GM23248 (cell line): ENCODE data around the gene KIAA1958.

Experiments used
- EZH2 ChIP-seq: fragments of 200-600 bp; sonication (generic); IDR thresholded peaks from 2 replicates; pipeline ENCODE4 v1.6.1; 2018; ENCODE audit warnings: antibody characterized with exemption, mild to moderate bottlenecking; ENCODE audit not compliant: insufficient read depth, poor library complexity, severe bottlenecking
- EZH2phosphoT487 ChIP-seq: fragments of 200-600 bp; sonication (generic); IDR thresholded peaks from 2 replicates; pipeline ENCODE4 v1.6.1; 2018; ENCODE audit warnings: antibody characterized with exemption, moderate library complexity, mild to moderate bottlenecking, low read depth; ENCODE audit not compliant: insufficient read depth

DNA sequence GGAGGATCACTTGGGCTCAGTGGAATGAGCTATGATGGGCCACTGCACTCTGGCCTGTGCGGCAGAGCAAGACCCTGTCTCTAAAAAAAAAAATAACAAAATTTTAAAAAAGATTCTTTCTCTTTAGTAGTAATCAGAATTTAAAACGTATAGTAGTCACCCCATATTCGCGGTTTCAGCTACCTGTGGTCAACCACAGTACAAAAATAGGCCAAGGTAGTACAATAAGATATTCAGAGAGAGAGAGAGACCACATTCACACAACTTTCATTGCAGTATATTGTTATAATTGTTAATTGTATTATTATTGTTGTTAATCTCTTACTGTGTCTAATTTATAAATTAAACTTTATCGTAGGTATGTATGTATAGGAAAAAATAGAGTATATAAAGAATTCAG is 212.6 kb downstream of the KIAA1958 start:
- TF ChIP-seq EZH2phosphoT487 (no peak), EZH2 (no peak)
